SH-SY5Y (cell line): Measurements from ENCODE around the gene CABP7.

Experiments used
- GATA2 ChIP-seq: IDR thresholded peaks from 2 replicates; pipeline ENCODE4 v1.6.1; 2011; ENCODE audit warnings: mild to moderate bottlenecking, low read depth, low read length
- GATA3 ChIP-seq: IDR thresholded peaks from 2 replicates; pipeline ENCODE4 v1.6.1; 2011; ENCODE audit warnings: low read depth, mild to moderate bottlenecking, low read length, moderate library complexity

GRCh38 chr22:29710193-29710592, 9.6 kb upstream of the CABP7 start:
- TF ChIP-seq GATA3, result no peak
- no peak for TF ChIP-seq GATA2
